Hepatocyte (in vitro differentiated cells): ENCODE data around the gene TMEM203.

ENCODE experiments used
- CTCF ChIP-seq: fragments of 200-600 bp; sonication (generic); IDR thresholded peaks from 2 replicates; pipeline ENCODE4 v1.5.1; 2016; ENCODE audit warnings: antibody characterized with exemption, mild to moderate bottlenecking; ENCODE audit not compliant: poor library complexity
- EZH2 ChIP-seq: fragments of 200-600 bp; sonication (generic); IDR thresholded peaks from 2 replicates; pipeline ENCODE4 v1.6.1; 2016; ENCODE audit warnings: antibody characterized with exemption, mild to moderate bottlenecking, borderline replicate concordance
- EZH2phosphoT487 ChIP-seq: fragments of 200-600 bp; sonication (generic); IDR thresholded peaks from one replicate; pipeline ENCODE4 v1.6.1; 2018; ENCODE audit warnings: antibody characterized with exemption, mild to moderate bottlenecking, low read depth, moderate library complexity; ENCODE audit not compliant: unreplicated experiment, severe bottlenecking

- TF ChIP-seq CTCF: no peak
- TF ChIP-seq EZH2: no peak
- TF ChIP-seq EZH2phosphoT487: no peak
Observed at GRCh38 chr9:137206602-137207001, 1.2 kb upstream of the TMEM203 start.
